ENCODE measurements around the gene EEF1AKMT4.

The EEF1AKMT4 gene

DNA sequence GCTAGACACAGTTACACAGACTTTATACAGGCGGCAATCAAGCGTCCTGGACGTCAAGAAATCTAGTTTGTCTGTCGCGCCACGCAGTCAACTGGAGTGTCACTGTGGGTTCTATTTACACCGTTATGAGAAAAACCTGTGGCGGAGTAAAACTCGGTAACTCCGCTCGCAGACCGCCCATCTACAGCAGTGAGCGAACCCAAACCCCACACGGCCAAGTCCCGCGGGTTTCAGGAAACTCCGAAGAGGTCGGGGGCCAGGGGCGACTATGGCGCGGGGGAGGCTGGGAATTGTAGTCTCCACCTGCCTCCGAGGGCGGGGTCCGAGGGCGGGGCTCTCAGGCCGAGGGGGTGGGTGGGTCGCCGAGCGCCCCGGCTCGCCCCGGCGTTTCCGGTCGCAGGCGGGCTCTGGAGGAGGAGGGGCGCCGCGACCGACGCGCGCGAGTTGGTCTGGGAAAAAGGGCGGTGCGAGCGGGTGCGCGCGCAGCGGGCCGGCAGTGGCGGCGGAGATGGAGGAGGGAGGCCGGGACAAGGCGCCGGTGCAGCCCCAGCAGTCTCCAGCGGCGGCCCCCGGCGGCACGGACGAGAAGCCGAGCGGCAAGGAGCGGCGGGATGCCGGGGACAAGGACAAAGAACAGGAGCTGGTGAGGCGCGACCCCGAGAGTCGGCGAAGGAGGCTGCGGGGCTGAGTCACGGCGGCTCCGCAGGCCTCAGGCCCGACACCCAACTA is 49.5 kb downstream of the EEF1AKMT4 start, which contains the start of gene PSMD2:
PSMD2 (plus strand) TSS at position 483 of the 729 bp plus-strand sequence; CDS start at position 509, 26 bp downstream.
- peak; percentile 97 to 98 for DNase-seq (ENCODE audit: low read depth in 2 of 2)

DNA sequence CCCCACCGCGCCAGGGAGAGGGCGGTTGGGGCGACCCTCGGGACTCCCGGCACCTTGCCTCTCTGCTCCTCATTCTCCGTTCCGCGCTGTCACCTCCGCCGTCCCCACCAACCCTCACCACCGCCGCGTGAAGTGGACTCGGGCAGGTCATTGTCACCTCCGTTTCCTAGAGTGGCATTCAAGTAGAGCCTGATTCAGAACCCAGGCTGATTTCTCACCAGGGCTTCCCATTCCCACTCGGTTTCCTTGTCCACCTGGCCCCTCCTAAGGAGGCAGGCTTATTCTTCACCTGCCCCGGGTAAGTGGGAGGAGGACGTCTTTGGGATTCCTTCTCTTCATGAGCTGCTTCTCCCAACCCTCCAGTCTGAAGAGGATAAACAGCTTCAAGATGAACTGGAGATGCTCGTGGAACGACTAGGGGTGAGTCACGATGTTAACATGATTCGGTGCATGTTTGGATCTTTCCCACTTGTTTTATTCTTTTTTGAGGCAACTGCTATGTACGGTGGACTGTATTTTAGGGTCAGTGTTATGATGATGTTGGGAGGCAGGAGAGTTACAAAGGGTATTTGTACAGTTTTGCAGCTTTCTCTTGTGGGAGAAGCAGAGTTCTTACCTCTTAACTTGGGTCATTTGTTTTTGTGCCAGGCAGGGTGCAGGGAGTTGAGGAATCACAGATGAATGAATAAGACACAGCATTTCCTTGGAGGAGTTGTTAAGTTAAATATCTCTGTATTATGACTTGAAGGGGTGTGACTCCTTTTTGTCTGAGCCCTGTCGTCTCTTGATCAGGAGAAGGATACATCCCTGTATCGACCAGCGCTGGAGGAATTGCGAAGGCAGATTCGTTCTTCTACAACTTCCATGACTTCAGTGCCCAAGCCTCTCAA is 50.3 kb downstream of the EEF1AKMT4 start:
- DNase-seq (ENCODE audit: low read depth in 2 of 2) = no peak

DNA sequence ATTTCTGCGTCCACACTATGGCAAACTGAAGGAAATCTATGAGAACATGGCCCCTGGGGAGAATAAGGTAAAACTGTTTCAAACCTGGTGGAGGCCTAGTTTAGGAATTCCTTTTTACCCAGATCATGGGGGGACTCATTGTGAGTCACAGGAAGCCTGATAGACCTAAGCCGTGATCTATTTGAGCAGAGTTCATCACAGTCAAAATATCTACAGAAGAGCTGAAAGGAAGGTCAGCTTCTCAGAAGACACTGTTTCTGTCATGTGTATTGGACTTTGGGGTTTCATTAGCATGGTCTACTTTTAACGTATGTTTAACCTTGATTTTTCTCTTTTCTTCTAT is 50.9 kb downstream of the EEF1AKMT4 start:
- no peak for DNase-seq (ENCODE audit: low read depth in 2 of 2)

DNA sequence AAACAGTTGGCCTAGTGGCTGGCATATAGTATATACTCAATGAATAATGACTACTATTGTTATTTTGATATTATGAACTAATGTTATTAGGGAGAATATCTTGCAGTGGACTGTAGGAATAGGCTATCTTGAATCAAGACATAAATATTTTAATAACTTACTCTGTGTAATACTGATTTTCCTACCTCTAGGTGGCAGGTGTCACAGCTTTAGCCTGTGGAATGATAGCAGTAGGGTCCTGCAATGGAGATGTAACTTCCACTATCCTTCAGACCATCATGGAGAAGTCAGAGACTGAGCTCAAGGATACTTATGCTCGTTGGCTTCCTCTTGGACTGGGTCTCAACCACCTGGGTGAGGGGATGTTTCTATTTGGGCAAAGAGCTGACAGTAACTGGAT is 56.1 kb downstream of the EEF1AKMT4 start:
- DNase-seq (ENCODE audit: low read depth in 2 of 2) = no peak

DNA sequence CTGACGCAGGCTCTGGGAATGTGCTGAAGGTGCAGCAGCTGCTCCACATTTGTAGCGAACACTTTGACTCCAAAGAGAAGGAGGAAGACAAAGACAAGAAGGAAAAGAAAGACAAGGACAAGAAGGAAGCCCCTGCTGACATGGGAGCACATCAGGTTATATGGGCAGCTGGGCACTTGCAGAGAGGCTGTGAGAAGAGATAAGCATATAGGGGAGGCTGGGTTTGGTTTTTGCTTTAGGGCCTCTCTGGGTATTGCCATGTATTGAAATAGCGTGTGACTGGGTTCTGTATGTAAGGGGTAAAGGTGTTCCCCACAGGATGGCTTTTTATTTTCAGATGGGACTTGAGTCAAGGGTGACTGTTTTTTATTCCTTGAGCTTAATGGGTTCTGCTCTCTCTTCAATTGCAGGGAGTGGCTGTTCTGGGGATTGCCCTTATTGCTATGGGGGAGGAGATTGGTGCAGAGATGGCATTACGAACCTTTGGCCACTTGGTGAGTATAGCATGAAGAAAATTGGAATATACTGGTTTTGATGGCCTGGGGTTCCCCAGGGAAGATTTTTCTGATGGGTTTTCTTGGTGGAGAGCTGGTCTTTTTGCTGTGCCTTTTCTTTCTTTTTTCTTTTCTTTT is 57.0 kb downstream of the EEF1AKMT4 start:
- DNase-seq (ENCODE audit: low read depth in 2 of 2) = no peak

DNA sequence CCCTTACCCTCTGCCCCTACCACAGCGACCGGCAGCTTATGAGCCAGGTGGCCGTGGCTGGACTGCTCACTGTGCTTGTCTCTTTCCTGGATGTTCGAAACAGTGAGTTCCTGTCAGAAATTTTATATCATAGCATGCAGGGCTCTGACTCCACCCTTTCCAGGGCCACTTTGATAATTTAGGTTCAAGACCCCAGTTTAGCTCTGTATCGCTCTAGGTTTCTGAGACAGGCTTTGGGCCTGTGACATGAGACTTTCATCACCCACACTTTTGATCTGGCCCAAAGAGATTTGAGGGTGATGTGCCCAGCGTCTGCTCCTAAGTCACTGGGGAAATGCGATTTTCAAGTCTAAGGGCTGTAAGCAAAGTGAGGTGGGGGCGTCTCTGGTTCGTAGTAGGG is 58.4 kb downstream of the EEF1AKMT4 start:
- no peak for DNase-seq (ENCODE audit: low read depth in 2 of 2)

Data from stimulated activated CD4-positive, alpha-beta T cell treated with anti-CD3 and anti-CD28 coated beads, Interleukin-12 subunit alpha, Interleukin-12 subunit beta, amount 100 ng/mL, for 24 hours (primary cell).